AG20443 (cell line): ENCODE data around the gene ITLN2.
"Not testable (repeated sequence)": the region's sequence is repeated elsewhere in the genome, so short reads cannot be mapped to it uniquely, and the experiment has no call there.

Experiments
- DNase-seq: peaks from one replicate; pipeline ENCODE4 v3.0.0; 2012; ENCODE audit warnings: low spot score, mixed read lengths

Gene ITLN2

DNA sequence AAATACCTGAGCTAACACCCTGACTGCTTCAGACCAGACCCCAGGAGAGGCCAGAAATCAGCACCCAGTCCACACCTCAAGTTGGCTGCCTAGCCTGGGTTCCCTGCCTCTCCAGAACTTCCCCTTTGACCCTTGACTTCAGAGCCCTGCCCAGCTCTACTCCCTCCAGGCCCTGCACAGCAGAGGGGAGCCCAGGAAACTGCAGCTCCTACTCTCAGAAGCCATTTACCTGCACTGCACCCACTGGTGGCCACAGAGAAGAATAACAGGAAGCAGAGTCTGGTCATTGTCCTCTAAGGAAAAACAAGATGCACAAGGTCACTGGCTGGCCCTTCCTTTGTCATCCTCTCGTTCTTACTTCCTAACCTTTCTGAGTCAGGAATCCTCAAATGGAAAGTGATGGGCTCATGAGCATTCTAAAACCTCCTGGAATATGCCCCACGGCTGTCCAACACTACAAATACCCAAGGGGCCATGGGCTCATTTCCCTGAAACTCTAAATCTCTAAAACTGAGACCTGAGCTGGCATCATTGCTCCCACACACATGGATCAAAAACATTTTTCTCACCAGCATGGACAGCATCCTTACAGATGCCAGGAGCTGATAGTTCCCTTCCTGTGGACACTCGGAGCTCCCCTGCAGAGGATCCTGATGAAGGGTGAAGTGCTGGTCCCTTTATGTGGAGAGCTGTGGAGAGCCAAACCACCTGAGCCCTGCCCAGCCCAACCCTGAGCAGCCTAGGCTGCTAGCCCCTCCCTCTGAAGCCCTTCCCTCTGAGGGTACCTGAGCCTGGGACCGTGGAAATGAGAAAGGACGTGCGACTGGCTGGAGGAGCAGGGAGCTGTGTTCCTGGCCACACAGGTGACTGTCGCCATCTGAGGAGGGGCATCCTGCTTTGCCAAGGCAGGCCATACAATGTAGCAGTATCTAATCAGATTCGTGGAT lies at the start of gene ITLN2:
Gene ITLN2, minus strand, starts transcription at position 652 of the 947 bp plus-strand sequence. Its CDS starts 68 bp downstream, at position 584.
- DNase-seq, result peak; percentile 53

DNA sequence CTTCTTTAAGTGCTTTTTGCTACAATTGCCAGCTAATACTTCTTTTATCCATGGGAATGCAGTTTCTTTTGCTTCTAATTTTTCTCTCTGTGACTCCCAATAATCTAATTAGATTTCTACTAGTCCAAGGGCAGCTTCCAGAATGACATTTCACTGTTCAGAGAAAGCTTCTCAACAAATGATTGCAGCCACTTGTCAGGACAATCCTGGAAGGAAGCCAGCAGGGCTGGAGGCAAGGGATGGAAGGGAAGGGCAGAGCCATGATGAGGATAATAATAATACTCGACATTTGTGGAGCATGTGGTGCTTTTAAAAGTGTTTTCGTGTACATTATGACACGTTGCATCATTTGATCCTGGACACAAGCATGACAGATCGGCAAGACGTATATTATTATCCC lies 46.9 kb upstream of the ITLN2 start:
- DNase-seq, result no peak

GRCh38 chr1:161000736-161001480 lies 46.3 kb upstream of the ITLN2 start:
- no peak for DNase-seq

GRCh38 chr1:160999376-160999775 lies 44.8 kb upstream of the ITLN2 start:
- DNase-seq, result no peak

DNA sequence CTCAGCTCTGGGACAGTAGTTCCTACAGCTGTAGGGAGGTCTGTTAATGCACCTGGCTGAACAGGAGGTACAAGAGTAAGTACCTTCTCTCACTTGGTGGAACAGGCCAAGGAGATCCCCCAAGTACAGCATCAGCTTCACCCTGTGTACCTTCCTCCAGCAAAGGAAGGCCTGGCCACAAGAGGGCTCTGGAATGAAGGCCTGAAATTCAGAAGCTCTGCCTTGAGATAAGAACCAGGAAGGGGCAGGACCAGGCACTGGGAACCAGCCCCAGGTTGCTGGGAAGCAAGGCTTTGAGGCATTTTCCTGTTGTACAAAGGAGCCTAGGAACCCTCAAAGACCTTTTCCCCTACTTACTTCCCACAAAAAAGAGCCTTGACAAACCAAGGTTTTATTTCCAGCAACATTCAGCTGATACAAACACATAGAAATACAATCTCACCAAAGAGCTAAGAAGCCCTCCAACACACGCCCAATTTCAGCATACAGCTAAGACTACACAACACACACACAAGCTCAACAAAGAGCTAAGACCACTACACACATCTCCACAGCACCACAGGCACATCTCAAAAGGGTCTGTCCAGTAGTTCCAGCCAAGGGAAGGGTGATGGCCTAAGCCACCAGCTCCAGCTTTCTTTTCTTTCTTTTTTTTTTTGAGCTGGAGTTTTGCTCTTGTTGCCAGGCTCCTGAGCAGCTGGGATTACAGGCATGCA lies 42.9 kb upstream of the ITLN2 start:
- peak; percentile 80 for DNase-seq

DNA sequence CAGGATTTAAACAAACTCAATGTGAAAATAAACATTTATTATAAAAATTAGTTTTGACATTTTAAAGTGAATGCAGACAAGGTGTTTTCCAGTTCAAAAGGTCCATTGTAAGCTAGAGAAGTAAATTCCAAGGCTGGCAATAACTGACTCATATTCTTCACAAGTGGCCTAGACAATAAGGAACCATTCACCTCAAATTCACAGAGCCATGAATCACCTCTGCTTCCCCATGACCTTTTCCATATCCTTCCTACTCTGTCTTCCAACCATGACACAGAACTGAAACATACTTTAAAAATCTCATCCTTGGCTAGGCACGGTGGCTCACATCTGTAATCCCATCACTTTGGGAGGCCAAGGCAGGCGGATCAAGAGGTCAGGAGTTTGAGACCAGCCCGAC lies 41.6 kb upstream of the ITLN2 start:
- no peak for DNase-seq

GRCh38 chr1:160993544-160994193 lies 39.1 kb upstream of the ITLN2 start:
- DNase-seq, result peak; percentile 68

- not testable (repeated sequence) for DNase-seq
Observed at GRCh38 chr1:160992036-160992435, 37.4 kb upstream of the ITLN2 start.

- no peak for DNase-seq
Observed at GRCh38 chr1:160987359-160988050, 32.9 kb upstream of the ITLN2 start.

GRCh38 chr1:160985723-160986122 lies 31.1 kb upstream of the ITLN2 start:
- no peak for DNase-seq

DNA sequence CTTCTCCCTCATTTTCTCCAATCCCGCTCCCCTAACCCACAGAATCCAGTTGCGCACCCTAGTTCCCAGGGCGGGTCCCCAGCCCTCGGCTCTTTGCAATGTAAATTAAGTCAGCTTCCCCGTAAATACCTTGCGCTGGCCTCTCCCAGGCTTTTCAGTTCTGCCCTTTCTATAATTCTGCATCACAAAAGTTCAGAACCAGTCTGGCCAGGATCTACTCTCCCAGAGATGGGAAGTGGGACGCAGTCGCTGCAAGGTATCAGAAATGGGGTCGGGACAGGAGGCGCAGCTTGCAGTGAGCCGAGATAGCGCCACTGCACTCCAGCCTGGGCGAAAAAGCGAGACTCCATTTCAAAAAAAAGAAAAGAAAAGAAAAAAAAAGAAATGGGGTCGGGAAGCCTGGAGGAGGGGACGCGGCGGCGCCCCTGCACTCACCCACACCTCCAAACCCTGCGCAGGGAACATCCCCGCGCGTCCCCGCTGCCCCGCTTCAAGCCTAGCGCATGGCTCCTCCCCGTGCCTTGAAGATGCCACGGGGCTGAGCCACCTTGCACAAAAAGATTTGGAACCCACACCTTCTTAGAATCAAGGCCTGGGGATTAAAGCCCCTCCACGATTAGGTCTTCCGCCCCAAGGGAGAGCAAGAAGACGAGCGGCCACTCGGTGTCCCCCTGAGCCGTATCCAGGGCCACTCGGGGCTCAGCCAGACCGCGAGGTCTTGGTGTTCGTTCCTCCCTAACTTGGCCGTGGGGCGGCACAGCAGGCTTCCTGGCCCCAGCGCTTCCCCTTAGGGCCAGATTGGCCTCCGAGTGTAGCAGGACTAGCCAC lies 27.2 kb upstream of the ITLN2 start:
- no peak for DNase-seq

- DNase-seq, result no peak
Observed at GRCh38 chr1:160979286-160979685, 24.7 kb upstream of the ITLN2 start.

GRCh38 chr1:160978510-160978927 lies 23.9 kb upstream of the ITLN2 start:
- DNase-seq, result no peak

- no peak for DNase-seq
Observed at GRCh38 chr1:160975026-160975425, 20.4 kb upstream of the ITLN2 start.

DNA sequence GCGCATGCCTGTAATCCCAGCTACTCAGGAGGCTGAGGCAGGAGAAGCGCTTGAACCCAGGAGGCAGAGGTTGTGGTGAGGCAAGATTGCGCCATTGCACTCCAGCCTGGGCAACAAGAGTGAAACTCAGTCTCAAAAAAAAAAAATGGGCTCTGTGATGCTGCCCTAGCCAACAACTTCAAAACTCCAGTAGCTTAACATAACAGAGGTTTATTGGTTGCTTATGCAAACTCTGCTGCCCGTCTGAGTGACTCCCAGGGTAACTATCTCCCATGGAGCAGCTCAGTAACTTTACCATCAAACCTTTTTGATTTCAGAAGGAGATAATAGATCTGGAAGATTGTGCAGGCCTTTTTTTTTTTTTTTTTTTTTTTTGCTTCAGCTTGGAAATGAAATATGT lies 18.9 kb upstream of the ITLN2 start:
- no peak for DNase-seq

DNA sequence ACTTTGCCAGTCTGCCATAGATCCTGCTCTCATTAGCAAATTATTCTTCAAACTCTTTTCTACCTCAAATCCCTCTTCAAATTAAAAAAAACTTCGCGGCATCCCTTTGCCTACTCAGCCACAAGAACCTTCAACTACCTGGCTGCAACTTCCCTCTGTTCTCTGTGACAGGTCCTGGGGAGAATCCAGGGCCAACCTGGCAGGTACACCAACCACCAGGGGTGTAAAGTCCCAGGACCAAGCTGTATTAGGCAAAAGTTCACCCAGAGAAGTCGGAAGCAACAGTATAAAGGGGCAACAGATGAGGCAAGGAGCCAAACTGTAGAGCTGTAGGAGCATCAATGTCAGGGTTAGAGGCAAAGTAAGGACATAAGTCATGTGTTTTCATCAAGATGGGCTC lies 18.3 kb upstream of the ITLN2 start:
- DNase-seq, result no peak

- no peak for DNase-seq
Observed at GRCh38 chr1:160971618-160972056, 17.0 kb upstream of the ITLN2 start.

DNA sequence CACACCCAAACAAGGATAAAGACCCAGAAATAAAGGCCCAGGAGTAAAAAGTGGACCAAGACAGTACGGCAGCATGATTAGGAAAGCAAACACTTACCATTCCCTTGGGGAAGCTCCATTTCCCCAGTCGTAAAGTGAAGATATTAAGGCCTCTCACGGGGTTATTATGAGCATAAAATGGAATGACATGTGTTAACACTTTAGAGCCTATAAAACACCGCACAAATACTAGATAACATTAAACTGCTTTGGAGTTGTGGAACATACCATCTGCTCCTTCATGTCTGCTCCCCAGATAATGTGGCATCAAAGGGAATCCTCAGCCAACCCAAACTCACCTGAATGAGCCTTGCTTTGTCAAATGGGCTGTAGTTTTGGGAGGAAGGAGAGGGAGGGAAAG lies 8.9 kb upstream of the ITLN2 start:
- DNase-seq, result no peak

DNA sequence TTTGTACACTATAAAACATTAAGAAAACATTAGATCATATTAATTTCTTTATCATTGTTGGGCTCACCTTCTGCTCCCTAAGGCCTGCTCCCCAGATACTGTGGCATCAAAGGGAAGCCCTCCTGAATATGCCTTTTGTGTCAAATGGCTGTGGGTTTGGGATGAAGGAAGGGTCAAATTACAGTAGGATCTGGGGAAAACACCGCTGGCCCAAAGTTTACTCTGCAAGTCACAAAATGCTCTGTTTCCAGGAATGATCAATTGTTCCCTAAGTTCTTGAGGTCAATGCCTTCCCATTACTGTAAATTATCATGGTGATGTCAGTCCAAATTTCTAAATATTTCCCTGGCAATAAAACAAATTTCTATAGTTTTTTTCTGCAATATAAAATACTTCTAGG lies 6.8 kb upstream of the ITLN2 start:
- DNase-seq, result no peak

- DNase-seq, result no peak
Observed at GRCh38 chr1:160956966-160957365, 2.4 kb upstream of the ITLN2 start.
